Erythroblast (primary cell): ENCODE measurements around the gene ZNF689.

Experiments
- GATA1 ChIP-seq: IDR thresholded peaks from 2 replicates; pipeline ENCODE4 v1.6.1; 2011; ENCODE audit warnings: low read depth, mild to moderate bottlenecking, control low read depth, low read length, moderate library complexity
- POLR2A ChIP-seq: IDR thresholded peaks from 2 replicates; pipeline ENCODE4 v1.6.1; 2011; ENCODE audit warnings: mild to moderate bottlenecking, low read length

GRCh38 chr16:30654856-30655255, 44.7 kb upstream of the ZNF689 start:
- no peak for TF ChIP-seq POLR2A
- TF ChIP-seq GATA1 = no peak
